ENCODE data around the gene CDIPT. TPM values are rescaled to one million over a fixed set of nuclear protein-coding genes. Genes with fewer than 3 reads are reported as not detected.

CDIPT gene
- total RNA-seq, 1 experiment from 2014 or later, result 57.1 TPM

DNA sequence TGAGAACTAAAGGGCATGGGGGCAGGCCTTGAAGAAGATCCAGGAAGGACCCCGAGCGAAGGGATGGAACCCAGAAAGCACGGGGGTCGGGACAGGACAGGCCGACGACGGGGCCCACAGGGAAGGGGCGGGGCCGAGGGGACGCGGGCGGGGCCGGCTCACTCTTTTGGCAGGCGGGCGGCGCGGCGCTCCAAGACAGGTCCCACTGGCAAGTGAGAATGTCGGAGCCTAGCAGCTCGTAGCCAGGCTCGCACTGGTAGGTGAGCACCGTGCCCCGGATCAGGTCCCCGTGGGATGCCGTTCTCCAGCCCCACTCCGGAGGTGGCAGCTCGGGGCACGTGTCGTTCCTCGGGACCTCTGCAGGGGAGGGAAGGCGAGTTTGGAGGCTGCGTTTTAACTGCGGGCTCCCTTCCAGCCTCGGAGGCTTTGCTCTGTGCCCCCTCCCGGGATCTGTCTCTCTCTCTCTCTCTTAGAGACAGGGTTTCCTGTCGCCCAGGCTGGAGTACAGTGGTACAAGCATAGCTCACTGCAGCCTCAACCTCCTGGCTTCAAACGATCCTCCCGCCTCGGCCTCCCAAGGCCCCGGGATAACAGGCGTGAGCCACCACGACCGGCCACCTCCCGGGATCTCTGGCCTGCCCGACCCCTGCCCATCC is 13.7 kb upstream of the CDIPT start:
- ChIA-PET CTCF (no interaction called here), POLR2A (no interaction called here)
- H3K4me3 Mint-ChIP-seq (ENCODE audit: unreplicated experiment), result peak overlapping the region; percentile 53
- peaks cover 5% of the 10 kb centered on the region for H3K36me3 Mint-ChIP-seq (ENCODE audit: insufficient read depth, unreplicated experiment)
- H3K27ac Mint-ChIP-seq (ENCODE audit: unreplicated experiment), result no peak overlapping the region
- no peaks in the 10 kb centered on the region for H3K4me1 Mint-ChIP-seq (ENCODE audit: low read depth, unreplicated experiment)
- no peaks in the 10 kb centered on the region for H3K27me3 Mint-ChIP-seq (ENCODE audit: insufficient read depth, unreplicated experiment)
- H3K9me3 Mint-ChIP-seq (ENCODE audit: unreplicated experiment), result no peaks in the 10 kb centered on the region
- no peaks in the 10 kb centered on the region for H3K36me3 ChIP-seq (ENCODE audit: control insufficient read depth, insufficient read depth, low read length)
- H3K4me3 ChIP-seq (ENCODE audit: low read depth, low read length), result peak overlapping the region; percentile 18
- DNase-seq, result no peak
- H3K27me3 ChIP-seq (replicated peaks; ENCODE audit: control insufficient read depth, insufficient read depth, low read length), result no peaks in the 10 kb centered on the region
- H3K4me1 ChIP-seq, result no peaks in the 10 kb centered on the region
- no TSS peak for BruUV-seq (replicated peaks)
- intact Hi-C loops (cut with micrococcal nuclease; ENCODE audit: unreplicated experiment), result no loop called here
- TF ChIP-seq CTCF (IDR thresholded peaks at IDR 0.05; ENCODE audit: insufficient read depth in 1 of 2, low read depth in 1 of 2, low read length in 1 of 2, severe bottlenecking in 1 of 2, unreplicated experiment in 1 of 2), result no peak
- H3K9me3 ChIP-seq, result no peaks in the 10 kb centered on the region

- ChIA-PET POLR2A (no interaction called here), CTCF (no interaction called here)
- H3K4me1 ChIP-seq, result no peaks in the 10 kb centered on the region
- no peaks in the 10 kb centered on the region for H3K36me3 ChIP-seq (ENCODE audit: control insufficient read depth, insufficient read depth, low read length)
- no peaks in the 10 kb centered on the region for H3K9me3 ChIP-seq
- BruUV-seq (replicated peaks), result no TSS peak
- H3K27me3 ChIP-seq (replicated peaks; ENCODE audit: control insufficient read depth, insufficient read depth, low read length), result no peaks in the 10 kb centered on the region
- peak overlapping the region; percentile 18 for H3K4me3 ChIP-seq (ENCODE audit: low read depth, low read length)
- H3K4me3 Mint-ChIP-seq (ENCODE audit: unreplicated experiment), result peak overlapping the region; percentile 53
- TF ChIP-seq CTCF (IDR thresholded peaks at IDR 0.05; ENCODE audit: insufficient read depth in 1 of 2, low read depth in 1 of 2, low read length in 1 of 2, severe bottlenecking in 1 of 2, unreplicated experiment in 1 of 2), result no peak
- intact Hi-C loops (cut with micrococcal nuclease; ENCODE audit: unreplicated experiment), result no loop called here
- no peaks in the 10 kb centered on the region for H3K4me1 Mint-ChIP-seq (ENCODE audit: low read depth, unreplicated experiment)
- no peak overlapping the region for H3K27ac Mint-ChIP-seq (ENCODE audit: unreplicated experiment)
- H3K36me3 Mint-ChIP-seq (ENCODE audit: insufficient read depth, unreplicated experiment), result peaks cover 5% of the 10 kb centered on the region
- no peaks in the 10 kb centered on the region for H3K27me3 Mint-ChIP-seq (ENCODE audit: insufficient read depth, unreplicated experiment)
- DNase-seq, result no peak
- no peaks in the 10 kb centered on the region for H3K9me3 Mint-ChIP-seq (ENCODE audit: unreplicated experiment)
Measured at GRCh38 chr16:29876217-29876593, 13.2 kb upstream of the CDIPT start.

- no peak for TF ChIP-seq CTCF (IDR thresholded peaks at IDR 0.05; ENCODE audit: insufficient read depth in 1 of 2, low read depth in 1 of 2, low read length in 1 of 2, severe bottlenecking in 1 of 2, unreplicated experiment in 1 of 2)
- Mint-ChIP-seq H3K27ac (ENCODE audit: unreplicated experiment) (no peak overlapping the region), H3K4me1 (ENCODE audit: low read depth, unreplicated experiment) (no peaks in the 10 kb centered on the region), H3K4me3 (ENCODE audit: unreplicated experiment) (no peak overlapping the region), H3K36me3 (ENCODE audit: insufficient read depth, unreplicated experiment) (peaks cover 5% of the 10 kb centered on the region), H3K9me3 (ENCODE audit: unreplicated experiment) (no peaks in the 10 kb centered on the region), H3K27me3 (ENCODE audit: insufficient read depth, unreplicated experiment) (no peaks in the 10 kb centered on the region)
- CTCF ChIA-PET, result no interaction called here
- BruUV-seq (replicated peaks), result no TSS peak
- POLR2A ChIA-PET, result no interaction called here
- DNase-seq, result no peak
- Histone ChIP-seq H3K4me3 (ENCODE audit: low read depth, low read length) (no peak overlapping the region), H3K4me1 (no peaks in the 10 kb centered on the region), H3K36me3 (ENCODE audit: control insufficient read depth, insufficient read depth, low read length) (no peaks in the 10 kb centered on the region), H3K27me3 (replicated peaks; ENCODE audit: control insufficient read depth, insufficient read depth, low read length) (no peaks in the 10 kb centered on the region), H3K9me3 (no peaks in the 10 kb centered on the region)
- intact Hi-C loops (cut with micrococcal nuclease; ENCODE audit: unreplicated experiment), result no loop called here
Measured at GRCh38 chr16:29875206-29875605, 12.2 kb upstream of the CDIPT start.
